Measurements from ENCODE around the gene EIF2D.
A peak's percentile ranks its signal among the peaks of the same experiment; 100 is the strongest.
"Not testable (repeated sequence)": the region's sequence is repeated elsewhere in the genome, so short reads cannot be mapped to it uniquely, and the experiment has no call there.

The EIF2D gene

GRCh38 chr1:206583707-206584648 lies 28.3 kb downstream of the EIF2D start:
- FAIRE-seq (peak; percentile 87), DNase-seq (ENCODE audit: insufficient read length) (peak; percentile 69)

GRCh38 chr1:206582971-206583706 lies 29.1 kb downstream of the EIF2D start:
- no peak for DNase-seq (ENCODE audit: insufficient read length)
- FAIRE-seq: no peak
- no peak for TF ChIP-seq POLR2A (IDR thresholded peaks at IDR 0.05; ENCODE audit: low read depth, low read length)

More at GRCh38 chr1:206583707-206584648, 28.3 kb downstream of the EIF2D start:
- TF ChIP-seq POLR2A (IDR thresholded peaks at IDR 0.05; ENCODE audit: low read depth, low read length) (no peak; the same call in 1 of the 2 replicates), POLR2AphosphoS5 (IDR thresholded peaks at IDR 0.05; ENCODE audit: low read depth, low read length) (no peak), TAF1 (IDR thresholded peaks at IDR 0.05; ENCODE audit: borderline replicate concordance, low read depth, low read length) (no peak)

- TF ChIP-seq POLR2A (IDR thresholded peaks at IDR 0.05; ENCODE audit: low read depth, low read length) (no peak), POLR2AphosphoS5 (IDR thresholded peaks at IDR 0.05; ENCODE audit: low read depth, low read length) (no peak), TAF1 (IDR thresholded peaks at IDR 0.05; ENCODE audit: borderline replicate concordance, low read depth, low read length) (no peak)
- FAIRE-seq: no peak
These were observed 29.7 kb downstream of the EIF2D start for GRCh38 chr1:206582537-206582936.

GRCh38 chr1:206581571-206581981 lies 30.7 kb downstream of the EIF2D start:
- TF ChIP-seq POLR2AphosphoS5 (IDR thresholded peaks at IDR 0.05; ENCODE audit: low read depth, low read length) (no peak), POLR2A (IDR thresholded peaks at IDR 0.05; ENCODE audit: low read depth, low read length) (no peak), TAF1 (IDR thresholded peaks at IDR 0.05; ENCODE audit: borderline replicate concordance, low read depth, low read length) (no peak)
- DNase-seq (ENCODE audit: insufficient read length) (no peak), FAIRE-seq (no peak)

More at GRCh38 chr1:206582537-206582936, 29.7 kb downstream of the EIF2D start:
- DNase-seq (ENCODE audit: insufficient read length): no peak

- not testable (repeated sequence) for FAIRE-seq; DNase-seq (ENCODE audit: insufficient read length)
These were observed 31.2 kb downstream of the EIF2D start for GRCh38 chr1:206581114-206581497.

- DNase-seq (ENCODE audit: insufficient read length) (no peak), FAIRE-seq (no peak)
- TF ChIP-seq TAF1 (IDR thresholded peaks at IDR 0.05; ENCODE audit: borderline replicate concordance, low read depth, low read length): no peak
- TF ChIP-seq POLR2AphosphoS5 (IDR thresholded peaks at IDR 0.05; ENCODE audit: low read depth, low read length): no peak
- no peak for TF ChIP-seq POLR2A (IDR thresholded peaks at IDR 0.05; ENCODE audit: low read depth, low read length)
These were observed 31.7 kb downstream of the EIF2D start for GRCh38 chr1:206580438-206581113.

- FAIRE-seq: peak; percentile 77
- TF ChIP-seq POLR2AphosphoS5 (IDR thresholded peaks at IDR 0.05; ENCODE audit: low read depth, low read length): no peak
- no peak for TF ChIP-seq POLR2A (IDR thresholded peaks at IDR 0.05; ENCODE audit: low read depth, low read length)
- TF ChIP-seq TAF1 (IDR thresholded peaks at IDR 0.05; ENCODE audit: borderline replicate concordance, low read depth, low read length): no peak
- DNase-seq (ENCODE audit: insufficient read length): peak; percentile 54
These were observed 32.4 kb downstream of the EIF2D start for GRCh38 chr1:206579747-206580437.

GRCh38 chr1:206578978-206579374 lies 33.3 kb downstream of the EIF2D start:
- no peak for FAIRE-seq
- no peak for DNase-seq (ENCODE audit: insufficient read length)
- TF ChIP-seq POLR2A (IDR thresholded peaks at IDR 0.05; ENCODE audit: low read depth, low read length): no peak

GRCh38 chr1:206578068-206578977 lies 33.9 kb downstream of the EIF2D start:
- FAIRE-seq (no peak), DNase-seq (ENCODE audit: insufficient read length) (no peak)
- TF ChIP-seq TAF1 (IDR thresholded peaks at IDR 0.05; ENCODE audit: borderline replicate concordance, low read depth, low read length) (no peak), POLR2A (IDR thresholded peaks at IDR 0.05; ENCODE audit: low read depth, low read length) (no peak), POLR2AphosphoS5 (IDR thresholded peaks at IDR 0.05; ENCODE audit: low read depth, low read length) (no peak)

- FAIRE-seq (no peak), DNase-seq (ENCODE audit: insufficient read length) (no peak)
- TF ChIP-seq TAF1 (IDR thresholded peaks at IDR 0.05; ENCODE audit: borderline replicate concordance, low read depth, low read length): no peak
- TF ChIP-seq POLR2A (IDR thresholded peaks at IDR 0.05; ENCODE audit: low read depth, low read length): no peak
- no peak for TF ChIP-seq POLR2AphosphoS5 (IDR thresholded peaks at IDR 0.05; ENCODE audit: low read depth, low read length)
These were observed 34.6 kb downstream of the EIF2D start for GRCh38 chr1:206577626-206578025.
